KMS-11 (cell line): Measurements from ENCODE around the gene IPPK.

Source experiments
- H2AFZ ChIP-seq: fragments of 200-600 bp; sonication (generic); 2 replicates; pipeline ENCODE4 v1.6.1; 2016; ENCODE audit warnings: antibody characterized with exemption, mixed run types, low read depth
- H3K27ac ChIP-seq: fragments of 200-600 bp; sonication (generic); 2 replicates; pipeline ENCODE4 v1.6.1; 2016; ENCODE audit warnings: mild to moderate bottlenecking, mixed run types
- H3K27me3 ChIP-seq: fragments of 200-600 bp; sonication (generic); 2 replicates; pipeline ENCODE4 v1.6.1; 2017; ENCODE audit warnings: mild to moderate bottlenecking, low read depth, mixed run types, moderate library complexity; ENCODE audit not compliant: insufficient read depth
- H3K36me3 ChIP-seq: fragments of 200-600 bp; sonication (generic); 2 replicates; pipeline ENCODE4 v1.6.1; 2017; ENCODE audit warnings: mild to moderate bottlenecking, mixed run types; ENCODE audit not compliant: insufficient read depth
- H3K4me1 ChIP-seq: fragments of 200-600 bp; sonication (generic); 2 replicates; pipeline ENCODE4 v1.6.1; 2016; ENCODE audit warnings: mild to moderate bottlenecking, low read depth, mixed run types; ENCODE audit not compliant: poor library complexity, severe bottlenecking
- H3K4me2 ChIP-seq: fragments of 200-600 bp; sonication (generic); 2 replicates; pipeline ENCODE4 v1.7.0; 2016; ENCODE audit warnings: mild to moderate bottlenecking, mixed run types
- H3K4me3 ChIP-seq: fragments of 200-600 bp; sonication (generic); IDR thresholded peaks from 2 replicates; pipeline ENCODE4 v1.6.1; 2017; ENCODE audit warnings: low read depth, low read length, mixed read lengths; ENCODE audit not compliant: insufficient read depth
- H3K79me2 ChIP-seq: fragments of 200-600 bp; sonication (generic); 2 replicates; pipeline ENCODE4 v1.6.1; 2016; ENCODE audit warnings: low read depth, mixed run types; ENCODE audit not compliant: insufficient read depth
- H3K9ac ChIP-seq: fragments of 200-600 bp; sonication (generic); 2 replicates; pipeline ENCODE4 v1.6.1; 2016; ENCODE audit warnings: mild to moderate bottlenecking, mixed run types
- H4K20me1 ChIP-seq: fragments of 200-600 bp; sonication (generic); 2 replicates; pipeline ENCODE4 v1.6.1; 2016; ENCODE audit warnings: mild to moderate bottlenecking, mixed run types; ENCODE audit not compliant: insufficient read depth
- CTCF ChIP-seq: fragments of 200-600 bp; sonication (generic); conservative IDR thresholded peaks from 2 replicates; pipeline ENCODE4 v1.6.1; 2017; ENCODE audit warnings: low read depth, mild to moderate bottlenecking, antibody characterized with exemption, low read length, moderate library complexity, mixed read lengths

IPPK gene

GRCh38 chr9:92652461-92652860 is 17.5 kb downstream of the IPPK start:
- H3K4me1 ChIP-seq = no peaks in the 10 kb centered on the region
- H2AFZ ChIP-seq = no peak overlapping the region
- no peak overlapping the region for H3K9ac ChIP-seq
- H3K4me2 ChIP-seq = no peak overlapping the region
- H3K4me3 ChIP-seq = no peak overlapping the region
- H3K36me3 ChIP-seq = peaks cover 7% of the 10 kb centered on the region; the same call in 1 of the 2 replicates
- no peaks in the 10 kb centered on the region for H4K20me1 ChIP-seq
- no peaks in the 10 kb centered on the region for H3K27me3 ChIP-seq
- no peak for TF ChIP-seq CTCF
- no peaks in the 10 kb centered on the region for H3K79me2 ChIP-seq
- H3K27ac ChIP-seq = no peak overlapping the region

DNA sequence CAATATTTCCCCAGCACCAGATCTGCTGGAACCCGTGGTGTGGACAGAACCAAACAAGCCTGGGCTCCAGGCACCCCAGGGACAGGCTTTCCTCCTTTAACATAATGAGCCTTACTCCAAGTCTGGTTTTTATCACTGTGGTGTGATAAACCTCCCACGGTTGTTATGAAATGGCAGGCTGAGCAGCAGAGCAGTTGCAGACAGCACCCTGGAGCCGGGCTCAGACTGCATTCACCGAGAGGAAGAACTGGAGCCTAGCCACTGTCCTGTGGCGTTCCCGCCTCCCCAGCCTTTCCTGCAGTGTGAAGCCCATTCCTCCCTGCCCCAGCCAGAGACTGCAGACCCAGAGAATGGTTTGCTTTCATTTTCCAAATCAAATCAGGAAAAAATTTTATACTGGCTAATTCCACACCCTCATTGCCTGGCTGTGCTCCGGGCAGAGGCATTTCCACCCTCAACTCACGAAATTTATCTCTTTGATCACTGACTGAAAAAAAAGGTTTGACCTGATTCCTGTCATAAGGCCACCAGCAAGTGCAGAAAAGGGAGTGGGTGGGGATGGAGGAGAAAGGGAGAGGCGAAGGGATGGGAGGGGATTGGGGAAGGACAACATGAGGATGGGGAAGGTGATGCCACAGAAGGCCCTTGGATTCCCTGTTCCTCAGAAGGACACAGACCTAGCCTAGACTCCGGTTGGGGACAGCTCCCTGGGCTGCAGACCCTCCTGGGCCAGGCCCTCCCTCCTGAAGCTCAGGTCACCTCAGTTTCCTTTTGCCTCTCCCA is 18.9 kb downstream of the IPPK start:
- Histone ChIP-seq H3K36me3 (peaks cover 7% of the 10 kb centered on the region; the same call in 1 of the 2 replicates), H2AFZ (no peak overlapping the region), H3K9ac (no peak overlapping the region), H3K4me2 (no peak overlapping the region), H3K27ac (no peak overlapping the region), H3K27me3 (no peaks in the 10 kb centered on the region), H4K20me1 (no peaks in the 10 kb centered on the region), H3K79me2 (no peaks in the 10 kb centered on the region), H3K4me1 (no peaks in the 10 kb centered on the region), H3K4me3 (no peak overlapping the region)
- no peak for TF ChIP-seq CTCF

DNA sequence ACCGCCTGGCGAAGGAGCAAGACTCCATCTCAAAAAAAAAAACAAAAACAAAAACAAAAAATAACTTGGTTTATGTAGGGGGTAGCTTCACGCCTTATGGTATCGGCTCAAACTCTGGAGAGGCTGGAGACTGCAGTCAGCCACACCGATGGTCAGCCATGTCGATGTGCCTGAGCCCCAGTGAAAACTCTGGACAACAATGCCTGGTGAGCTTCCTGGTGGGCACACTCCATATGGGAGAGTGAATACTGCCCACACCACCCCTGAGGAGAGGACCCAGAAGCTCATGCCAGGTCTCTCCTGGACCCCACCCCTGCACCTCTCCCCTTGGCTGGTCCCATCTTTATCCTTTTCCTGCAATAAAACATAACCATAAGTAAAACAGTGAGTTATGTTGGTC is 19.6 kb downstream of the IPPK start:
- H3K4me2 ChIP-seq = no peak overlapping the region
- H3K4me3 ChIP-seq = no peak overlapping the region
- no peak overlapping the region for H3K27ac ChIP-seq
- H3K36me3 ChIP-seq = peaks cover 7% of the 10 kb centered on the region; the same call in 1 of the 2 replicates
- no peaks in the 10 kb centered on the region for H3K27me3 ChIP-seq
- no peaks in the 10 kb centered on the region for H4K20me1 ChIP-seq
- H2AFZ ChIP-seq = no peak overlapping the region
- no peaks in the 10 kb centered on the region for H3K4me1 ChIP-seq
- H3K79me2 ChIP-seq = no peaks in the 10 kb centered on the region
- H3K9ac ChIP-seq = no peak overlapping the region
- TF ChIP-seq CTCF = no peak

DNA sequence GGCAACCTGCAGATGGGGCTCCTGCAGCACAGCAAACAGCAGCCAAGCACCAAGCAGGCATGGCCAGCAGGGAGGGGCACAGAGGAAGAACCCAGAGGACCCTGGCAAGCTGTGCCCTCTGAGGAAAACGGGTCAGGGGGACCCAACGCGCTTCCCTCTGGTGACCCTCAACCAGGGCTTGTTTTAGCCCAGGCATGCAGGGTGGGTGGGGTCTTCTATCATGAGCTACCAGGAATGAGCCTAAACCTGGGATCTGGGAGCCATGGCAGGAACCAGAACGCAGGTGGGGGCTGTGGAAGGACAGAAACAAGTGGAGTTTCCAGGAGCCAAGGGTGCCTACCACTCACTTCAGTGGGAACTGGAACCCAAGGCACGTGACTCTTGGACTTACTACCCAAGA is 20.9 kb downstream of the IPPK start:
- Histone ChIP-seq H4K20me1 (no peaks in the 10 kb centered on the region), H2AFZ (no peak overlapping the region), H3K9ac (no peak overlapping the region), H3K36me3 (peaks cover 5% of the 10 kb centered on the region; the same call in 1 of the 2 replicates), H3K4me2 (no peak overlapping the region), H3K79me2 (no peaks in the 10 kb centered on the region), H3K27me3 (no peaks in the 10 kb centered on the region), H3K27ac (no peak overlapping the region), H3K4me3 (no peak overlapping the region), H3K4me1 (no peaks in the 10 kb centered on the region)
- no peak for TF ChIP-seq CTCF
